ENCODE data around the gene DTWD1.
"Not testable (repeated sequence)": the region's sequence is repeated elsewhere in the genome, so short reads cannot be mapped to it uniquely, and the experiment has no call there.

The DTWD1 gene

DNA sequence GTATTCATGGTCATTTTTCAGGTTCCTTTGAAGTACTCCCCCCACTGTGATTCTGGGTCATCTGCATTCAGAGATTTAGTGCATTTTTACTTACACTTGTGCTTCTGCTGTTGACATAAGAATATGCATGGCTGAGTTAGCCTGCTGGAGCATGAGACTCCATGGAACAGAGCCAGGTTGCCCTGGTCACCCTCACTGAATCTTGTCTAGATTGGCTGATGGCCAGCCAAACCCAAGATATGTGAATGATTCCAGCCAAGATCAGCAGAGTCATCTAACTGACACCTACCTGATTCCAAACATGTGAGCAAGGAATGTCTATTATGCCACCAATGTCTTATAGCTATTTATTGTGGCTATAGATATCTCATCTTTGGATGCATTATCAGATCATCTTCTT lies 25.1 kb downstream of the DTWD1 start:
- no peak for DNase-seq (ENCODE audit: low read depth in 1 of 2, low spot score in 1 of 2)

DNA sequence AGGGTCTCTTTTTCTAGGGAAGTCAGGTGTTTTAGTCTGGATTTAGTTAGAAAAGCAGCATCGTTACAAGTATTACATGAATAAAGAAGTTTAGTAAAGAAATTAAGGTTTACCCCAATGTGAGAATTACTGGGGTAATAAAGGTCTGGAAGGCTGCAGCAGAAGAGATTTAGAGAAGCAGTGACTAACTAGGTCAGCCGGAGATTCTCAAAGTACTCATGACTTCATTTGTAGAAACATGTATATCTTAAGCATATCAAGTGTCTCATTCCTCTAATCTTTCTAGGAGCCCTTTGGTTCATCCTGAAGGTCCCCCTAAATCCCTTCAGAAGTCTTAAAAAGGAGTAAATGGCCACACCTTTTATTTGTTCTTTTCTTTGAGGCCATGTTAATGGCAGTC lies 26.0 kb downstream of the DTWD1 start:
- no peak for DNase-seq (ENCODE audit: low read depth in 1 of 2, low spot score in 1 of 2)

DNA sequence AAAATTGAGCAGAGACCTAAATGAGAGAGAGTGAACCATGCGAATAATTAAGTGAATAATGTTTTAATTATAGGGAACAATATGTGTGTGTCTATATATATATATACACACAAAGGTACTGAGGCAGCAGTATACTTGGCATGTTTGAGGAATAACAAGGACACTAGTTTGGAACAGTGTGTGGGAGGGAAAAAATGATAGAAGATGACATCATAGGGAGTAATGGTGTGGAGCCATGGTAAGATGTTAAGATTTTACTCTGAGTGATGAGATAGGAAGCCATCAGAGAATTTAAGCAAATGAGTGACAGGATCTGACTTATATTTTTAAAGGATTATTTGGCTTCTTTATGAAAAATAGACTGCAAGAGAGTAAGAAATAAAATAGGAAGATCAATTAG lies 29.1 kb downstream of the DTWD1 start:
- DNase-seq (ENCODE audit: low read depth in 1 of 2, low spot score in 1 of 2) = no peak

DNA sequence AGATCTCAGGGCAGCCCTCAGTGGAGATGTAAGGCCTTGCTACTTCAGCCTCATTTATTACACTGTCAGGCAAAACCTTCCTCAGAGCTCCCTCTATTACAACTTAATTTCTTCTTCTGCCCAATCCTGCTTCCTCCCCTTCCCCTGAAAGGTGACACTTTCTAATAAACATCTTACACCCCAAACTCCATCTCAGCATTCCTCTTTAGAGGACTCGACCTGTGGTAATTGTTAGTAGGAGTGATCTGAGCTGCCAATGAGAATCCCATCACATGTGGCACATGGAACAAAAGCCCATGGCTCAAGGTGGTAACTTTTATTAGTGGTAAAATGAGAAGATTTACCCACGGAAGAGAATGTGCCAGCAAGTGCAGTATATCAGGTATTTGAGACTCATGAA lies 29.8 kb downstream of the DTWD1 start:
- DNase-seq (ENCODE audit: low read depth in 1 of 2, low spot score in 1 of 2) = no peak

DNA sequence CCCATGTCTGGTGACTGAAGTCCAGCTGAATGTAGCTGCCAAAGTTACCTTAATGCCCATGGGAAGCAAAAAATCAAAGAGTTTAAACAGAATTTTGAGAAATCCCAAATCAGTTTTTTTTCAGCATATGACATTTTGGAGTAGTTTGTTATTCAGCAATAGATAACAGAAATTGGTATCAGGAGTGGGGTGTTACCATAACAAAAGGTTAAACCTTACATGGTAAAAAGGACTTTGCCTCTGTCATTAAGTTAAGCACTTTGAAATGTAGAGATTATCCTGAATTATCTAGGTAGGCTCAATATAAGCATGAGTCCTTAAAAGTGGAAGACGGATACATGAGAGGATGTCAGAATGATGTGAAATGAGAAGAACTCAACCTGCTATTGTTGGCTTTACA lies 32.1 kb downstream of the DTWD1 start:
- no peak for DNase-seq (ENCODE audit: low read depth in 1 of 2, low spot score in 1 of 2)

DNA sequence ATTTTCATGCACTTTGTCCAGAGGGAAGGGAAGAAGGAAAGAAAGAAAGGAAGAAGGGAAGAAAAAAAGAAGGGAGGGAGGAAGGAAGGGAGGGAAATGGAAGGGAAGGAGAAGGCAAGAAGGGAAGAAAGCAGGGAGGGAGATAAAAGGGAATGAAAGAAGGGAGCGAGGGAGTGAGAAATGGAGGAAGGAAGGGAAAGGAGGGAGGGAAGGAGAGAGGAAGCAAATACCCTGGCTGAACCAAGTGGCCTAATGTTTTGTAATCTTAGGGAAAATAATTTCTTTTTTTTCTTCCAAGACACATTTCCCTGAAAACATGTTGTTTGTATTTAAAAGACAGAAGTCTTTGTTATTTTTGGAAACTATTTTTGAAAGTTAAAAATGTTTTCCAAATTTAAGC lies 35.9 kb downstream of the DTWD1 start:
- no peak for DNase-seq (ENCODE audit: low read depth in 1 of 2, low spot score in 1 of 2)

DNA sequence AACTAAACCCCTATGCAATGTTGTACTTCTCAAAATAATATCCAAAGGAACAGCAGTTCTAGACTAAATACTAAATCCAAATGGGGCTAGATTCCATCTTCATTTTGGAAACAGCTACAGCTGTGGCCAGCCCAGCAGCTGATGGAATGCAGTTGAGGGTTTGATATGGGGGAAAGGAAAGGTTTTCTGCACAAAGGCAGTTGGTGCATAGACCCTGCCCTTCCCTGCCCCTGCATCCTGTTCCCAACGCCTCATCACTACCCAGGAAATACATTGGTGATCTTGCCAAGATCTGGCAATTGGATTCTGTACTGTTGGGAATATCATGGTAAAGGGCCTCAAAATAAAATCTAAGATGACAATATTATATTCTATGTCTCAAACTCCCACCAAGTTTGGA lies 43.9 kb downstream of the DTWD1 start:
- DNase-seq (ENCODE audit: low read depth in 1 of 2, low spot score in 1 of 2) = no peak

DNA sequence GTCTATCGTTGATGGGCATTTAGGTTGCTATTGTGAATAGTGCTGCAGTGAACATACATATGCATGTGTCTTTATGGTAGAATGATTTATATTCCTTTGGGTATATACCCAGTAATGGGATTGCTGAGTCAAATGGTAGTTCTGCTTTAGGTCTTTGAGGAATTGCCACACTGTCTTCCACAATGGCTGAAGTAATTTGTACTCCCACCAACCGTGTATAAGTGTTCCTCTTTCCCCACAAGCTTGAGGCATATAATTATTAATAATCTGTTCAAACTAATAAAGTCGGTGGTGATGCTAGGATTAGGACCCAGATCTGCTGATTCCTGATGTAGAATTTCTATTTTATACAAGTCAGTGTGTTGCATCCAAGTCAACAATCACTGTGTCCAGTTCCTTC lies 45.6 kb downstream of the DTWD1 start:
- DNase-seq (ENCODE audit: low read depth in 1 of 2, low spot score in 1 of 2) = not testable (repeated sequence)

DNA sequence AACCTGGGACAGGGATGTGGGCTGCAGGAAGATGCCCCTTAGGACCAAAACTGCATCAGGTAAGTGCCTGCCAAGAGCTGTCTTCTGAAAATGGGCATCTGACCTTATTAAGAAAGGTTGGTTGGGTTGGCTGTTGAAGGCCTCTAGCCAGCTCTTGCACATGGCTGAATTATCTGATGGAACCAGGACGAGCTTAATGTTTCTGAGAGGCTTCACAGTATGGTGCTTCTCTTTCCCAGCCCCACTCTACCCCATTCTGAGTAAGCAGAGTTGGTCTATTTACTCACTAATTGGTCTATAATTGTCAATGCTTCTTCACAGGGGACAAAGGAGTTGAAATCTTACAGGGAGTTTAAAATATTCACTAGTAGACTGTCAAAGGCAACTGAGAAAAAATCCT lies 48.4 kb downstream of the DTWD1 start:
- DNase-seq (ENCODE audit: low read depth in 1 of 2, low spot score in 1 of 2) = no peak

DNA sequence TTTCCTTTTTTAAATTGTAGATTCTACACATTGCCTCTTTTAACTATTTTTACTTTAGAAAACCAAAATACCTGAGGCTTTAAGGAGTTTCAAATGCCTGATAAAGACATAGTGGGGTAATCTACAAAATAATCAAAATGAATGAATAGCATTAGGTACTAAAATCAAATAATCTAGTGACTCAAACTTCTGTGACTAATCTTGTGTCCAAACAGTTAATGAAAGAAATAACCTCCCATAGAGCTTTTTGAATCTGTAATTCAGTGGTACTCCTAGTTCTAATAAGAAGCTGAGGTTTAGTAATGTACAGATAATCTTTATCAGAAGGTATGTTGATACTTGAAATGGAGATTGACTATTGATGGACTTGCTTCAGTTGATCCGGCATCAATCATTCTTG lies 53.0 kb downstream of the DTWD1 start:
- no peak for DNase-seq (ENCODE audit: low read depth in 1 of 2, low spot score in 1 of 2)

DNA sequence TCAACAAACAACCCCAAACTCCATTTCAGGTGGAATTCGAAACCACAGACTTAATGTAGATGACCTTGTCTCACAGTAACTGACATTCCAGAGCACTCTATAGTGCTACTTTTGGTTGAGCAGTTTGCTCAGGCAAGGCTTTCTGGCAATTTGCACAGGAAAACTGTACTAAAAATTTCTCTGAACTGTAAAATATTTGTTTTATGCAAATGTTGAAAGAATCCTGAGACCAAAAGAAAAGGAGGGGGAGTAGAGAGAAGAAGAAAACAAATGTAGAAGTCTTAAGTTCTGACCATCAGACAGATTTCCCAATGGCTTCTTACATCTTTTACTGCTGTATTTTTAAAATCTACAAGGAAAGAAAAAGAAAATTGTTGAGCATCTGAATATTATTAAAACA lies 53.5 kb downstream of the DTWD1 start:
- no peak for DNase-seq (ENCODE audit: low read depth in 1 of 2, low spot score in 1 of 2)

DNA sequence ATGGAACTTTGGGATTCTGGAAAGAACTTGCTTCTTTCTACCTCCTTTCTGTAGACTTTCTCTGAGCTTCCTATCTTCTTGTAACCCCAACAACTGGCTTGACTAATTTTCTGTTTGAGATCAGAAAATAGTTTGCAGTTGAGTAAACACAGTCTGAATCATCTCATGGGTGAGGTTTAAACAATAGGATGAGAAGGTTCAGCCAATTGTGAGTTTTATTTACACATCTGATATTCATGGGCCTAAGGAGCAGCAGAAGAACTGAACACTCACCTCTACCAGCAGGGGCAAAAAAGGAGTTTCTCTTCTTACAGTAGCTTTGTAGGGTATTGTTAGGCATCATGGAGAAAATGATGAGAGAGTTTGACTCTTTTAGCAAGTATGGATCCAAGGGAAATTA lies 54.2 kb downstream of the DTWD1 start:
- DNase-seq (ENCODE audit: low read depth in 1 of 2, low spot score in 1 of 2) = no peak

DNA sequence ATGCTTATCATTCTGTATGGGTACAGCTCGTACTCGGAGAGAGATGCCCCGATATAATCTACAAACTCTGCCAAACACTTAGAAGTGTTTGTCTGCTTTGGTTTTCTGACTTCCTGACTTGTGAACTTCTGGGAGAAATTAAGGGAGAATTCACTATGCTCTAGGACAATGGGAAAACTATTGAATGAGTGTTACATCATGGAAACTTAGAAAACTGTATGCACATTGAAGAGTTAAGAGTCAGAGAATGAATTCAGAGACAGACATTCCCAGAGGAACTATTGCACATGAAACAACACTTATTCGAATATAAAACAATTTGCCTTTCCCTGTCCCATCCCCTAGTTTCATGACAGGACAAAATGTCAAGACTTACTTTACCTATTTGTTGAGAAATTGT lies 57.8 kb downstream of the DTWD1 start:
- DNase-seq (ENCODE audit: low read depth in 1 of 2, low spot score in 1 of 2) = no peak

DNA sequence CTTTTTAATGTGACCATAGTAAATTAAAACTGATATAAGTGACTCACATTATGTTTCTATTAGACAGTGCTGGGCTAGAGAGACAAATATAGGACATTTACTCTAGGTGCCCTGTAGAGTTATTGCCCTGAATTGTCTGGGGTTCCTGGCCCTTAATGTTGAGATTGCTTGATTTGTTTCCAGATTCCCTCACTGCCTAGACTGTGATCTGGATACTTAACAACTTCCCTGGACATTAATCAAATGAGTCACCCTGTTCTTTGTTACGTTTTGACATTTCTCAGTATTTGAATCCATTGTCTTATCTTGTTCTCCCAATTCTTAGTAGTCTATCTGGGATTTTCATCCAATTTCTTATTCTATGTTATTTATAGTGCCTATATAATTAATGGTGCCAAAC lies 65.8 kb downstream of the DTWD1 start:
- no peak for DNase-seq (ENCODE audit: low read depth in 1 of 2, low spot score in 1 of 2)

DNA sequence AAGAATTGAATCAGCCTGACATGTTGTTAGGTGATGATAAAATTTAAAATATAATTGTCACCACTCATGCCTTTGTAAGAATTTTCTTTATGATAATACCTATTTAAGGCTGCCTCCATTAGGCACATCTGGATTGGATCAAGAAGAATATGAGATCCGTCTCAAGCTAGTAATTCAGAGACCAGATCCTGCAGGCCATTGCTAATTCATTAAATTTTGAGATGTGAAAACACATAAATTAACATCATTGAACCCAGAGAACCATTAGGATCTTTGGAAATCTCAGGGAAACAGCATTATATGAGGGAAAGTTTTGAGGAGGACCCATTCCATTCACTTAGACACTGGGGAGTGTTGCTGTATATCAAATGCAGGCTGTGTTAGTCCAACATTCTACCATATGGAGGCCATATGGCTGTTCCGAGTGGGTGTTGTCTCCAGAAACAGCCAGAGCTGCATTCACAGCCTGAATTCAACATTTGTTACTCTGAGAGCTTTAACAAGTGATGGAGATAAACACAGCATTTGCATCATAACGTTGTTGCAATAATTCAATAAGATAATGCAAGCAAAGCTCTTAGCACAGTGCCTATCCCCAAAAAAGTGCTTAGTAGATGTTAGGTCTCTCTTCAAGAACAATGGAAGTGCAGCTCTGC lies 67.4 kb downstream of the DTWD1 start:
- no peak for DNase-seq (ENCODE audit: low read depth in 1 of 2, low spot score in 1 of 2)

DNA sequence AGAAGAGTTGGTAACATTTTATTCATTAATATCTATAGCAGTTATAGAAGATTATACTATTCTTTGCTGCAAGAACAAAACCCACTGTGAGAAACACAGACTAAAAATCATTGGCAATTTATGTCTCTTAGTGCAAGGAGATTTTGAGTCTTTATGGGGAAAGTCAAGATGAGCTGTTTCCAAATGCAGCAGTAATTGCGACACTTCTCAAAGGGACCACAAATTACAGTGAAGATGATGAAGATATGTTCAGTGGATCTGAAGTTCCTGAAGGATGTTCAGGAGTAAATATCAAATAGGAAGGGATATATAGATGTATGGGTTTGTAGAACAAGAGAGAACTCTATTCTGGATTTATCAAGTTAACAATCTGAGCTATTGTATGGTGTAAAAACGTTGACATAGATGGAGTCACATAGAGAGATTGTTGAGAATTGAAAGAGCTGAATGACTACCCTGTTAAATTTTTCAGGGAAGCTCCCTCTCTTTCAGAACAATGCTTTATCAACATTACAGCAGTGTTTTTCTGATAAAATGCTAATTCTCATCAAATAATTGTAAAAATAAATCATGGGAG lies 71.8 kb downstream of the DTWD1 start:
- no peak for DNase-seq (ENCODE audit: low read depth in 1 of 2, low spot score in 1 of 2)

DNA sequence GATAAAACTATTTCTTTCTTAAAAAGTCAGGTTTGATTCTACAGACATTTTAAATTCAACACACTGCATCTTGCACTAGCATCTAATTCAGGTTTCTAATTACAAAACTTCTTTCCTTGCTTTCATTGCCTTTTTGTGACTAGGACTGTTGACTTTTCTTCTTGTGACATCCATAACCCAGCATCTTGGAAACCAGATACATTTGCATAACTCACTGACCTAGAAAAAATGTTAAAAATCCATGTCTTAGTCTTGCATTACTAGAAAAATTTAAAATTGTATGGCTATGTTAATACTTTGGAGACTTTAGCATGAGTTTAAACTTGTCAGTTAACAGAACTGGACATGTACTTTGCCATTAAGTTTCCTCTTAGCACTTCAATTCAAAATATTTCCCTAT lies 72.7 kb downstream of the DTWD1 start:
- no peak for DNase-seq (ENCODE audit: low read depth in 1 of 2, low spot score in 1 of 2)

DNA sequence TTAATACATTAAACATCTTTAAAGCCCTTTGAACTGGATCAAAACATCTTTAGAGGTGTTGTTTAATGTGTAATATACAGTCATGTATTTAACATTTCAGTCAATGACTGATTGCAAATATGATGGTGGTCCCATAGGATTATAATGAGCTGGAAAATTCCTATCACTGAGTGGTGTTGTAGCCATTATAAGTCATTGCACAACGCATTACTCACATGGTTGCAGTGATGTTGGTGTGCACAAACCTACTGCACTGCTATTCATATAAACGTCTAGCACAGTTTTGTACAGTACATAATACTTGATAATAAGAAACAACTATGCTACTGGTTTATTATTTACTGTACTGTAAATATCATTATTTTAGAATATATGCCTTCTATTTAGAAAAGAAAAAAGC lies 75.6 kb downstream of the DTWD1 start:
- DNase-seq (ENCODE audit: low read depth in 1 of 2, low spot score in 1 of 2) = no peak

DNA sequence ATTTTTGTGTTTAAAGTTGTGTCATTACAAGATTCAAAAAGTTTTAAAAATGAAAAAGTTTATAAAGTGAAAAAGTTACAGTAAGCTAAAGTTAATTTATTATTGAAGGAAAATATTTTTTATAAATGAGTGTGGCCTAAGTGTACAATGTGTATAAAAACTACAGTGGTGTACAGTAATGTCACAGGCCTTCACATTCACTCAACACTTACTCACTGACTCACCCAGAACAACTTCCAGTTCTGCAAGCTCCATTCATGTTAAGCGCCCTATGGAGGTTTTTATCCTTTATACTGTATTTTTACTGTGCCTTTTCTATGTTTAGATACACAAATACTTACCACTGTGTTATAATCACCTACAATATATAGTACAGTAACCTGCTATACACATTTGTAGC lies 76.3 kb downstream of the DTWD1 start:
- no peak for DNase-seq (ENCODE audit: low read depth in 1 of 2, low spot score in 1 of 2)

DNA sequence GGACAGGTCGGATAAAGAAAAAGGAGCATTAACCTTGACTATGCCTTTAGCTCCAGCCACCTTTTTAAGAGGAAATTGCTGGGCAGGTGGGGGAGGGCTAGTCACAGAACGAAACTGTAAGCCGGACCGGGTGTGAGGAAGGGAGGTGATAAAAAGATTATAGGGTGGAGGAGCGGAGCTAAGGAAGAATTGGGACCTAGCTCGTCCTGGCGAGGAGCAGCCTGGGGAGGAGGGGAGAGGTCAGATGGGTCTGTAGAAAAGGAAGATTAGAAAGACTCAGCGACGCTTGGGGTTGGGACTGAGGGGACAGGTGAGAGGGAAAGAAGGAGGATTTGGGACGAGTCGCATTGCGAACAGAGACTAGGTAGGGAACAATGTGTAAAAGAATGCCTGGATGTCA lies 82.1 kb downstream of the DTWD1 start:
- not testable (repeated sequence) for DNase-seq (ENCODE audit: low read depth in 1 of 2, low spot score in 1 of 2)
